Stimulated activated CD4-positive, alpha-beta T cell treated with anti-CD3 and anti-CD28 coated beads, Interleukin-4, amount 100 ng/mL, for 24 hours (primary cell): Measurements from ENCODE around the gene TBC1D22A.
"Not testable (repeated sequence)": the region's sequence is repeated elsewhere in the genome, so short reads cannot be mapped to it uniquely, and the experiment has no call there.

Experiments used
- DNase-seq: peaks from one replicate; pipeline ENCODE4 v3.0.0-alpha.2; 2020

TBC1D22A gene

DNA sequence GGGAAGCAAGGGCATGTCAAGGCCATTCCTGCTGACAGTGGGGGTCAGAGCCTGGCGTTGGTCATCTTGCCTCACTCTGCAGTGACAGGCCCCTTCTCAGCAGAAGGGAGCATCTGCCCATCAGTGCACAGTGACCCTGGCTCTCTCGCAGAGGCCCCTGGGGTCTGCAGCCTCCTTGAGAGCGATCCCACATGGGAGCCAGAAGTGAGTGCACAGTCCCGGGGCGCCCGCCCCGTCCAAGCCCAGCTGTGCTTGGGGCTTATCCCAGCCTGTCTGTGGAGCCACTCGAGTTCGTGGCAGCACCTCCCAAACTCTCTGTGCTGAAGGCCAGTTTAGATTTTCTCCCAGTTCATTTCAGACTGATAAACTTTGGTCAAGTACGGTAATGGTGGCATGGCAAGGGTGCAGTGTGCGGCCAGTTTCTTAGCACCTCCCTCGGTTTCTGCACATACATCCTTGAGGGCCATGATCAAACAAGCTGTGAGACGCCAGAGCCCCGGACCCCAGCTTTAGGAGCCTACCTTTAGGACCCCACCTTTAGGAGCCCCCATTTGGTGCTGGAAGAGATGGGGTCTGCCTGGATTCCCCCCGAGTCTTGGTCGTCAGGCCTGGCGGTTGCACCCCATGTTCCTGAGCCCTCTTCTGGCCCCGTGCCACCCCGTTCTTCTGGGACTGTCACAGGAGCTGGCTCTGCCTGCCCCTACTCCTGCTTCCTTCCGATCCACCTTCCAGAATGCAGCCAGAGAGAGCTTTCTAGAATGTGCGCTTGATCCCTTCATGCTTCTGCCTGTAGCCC lies 369.4 kb downstream of the TBC1D22A start:
- DNase-seq = no peak

DNA sequence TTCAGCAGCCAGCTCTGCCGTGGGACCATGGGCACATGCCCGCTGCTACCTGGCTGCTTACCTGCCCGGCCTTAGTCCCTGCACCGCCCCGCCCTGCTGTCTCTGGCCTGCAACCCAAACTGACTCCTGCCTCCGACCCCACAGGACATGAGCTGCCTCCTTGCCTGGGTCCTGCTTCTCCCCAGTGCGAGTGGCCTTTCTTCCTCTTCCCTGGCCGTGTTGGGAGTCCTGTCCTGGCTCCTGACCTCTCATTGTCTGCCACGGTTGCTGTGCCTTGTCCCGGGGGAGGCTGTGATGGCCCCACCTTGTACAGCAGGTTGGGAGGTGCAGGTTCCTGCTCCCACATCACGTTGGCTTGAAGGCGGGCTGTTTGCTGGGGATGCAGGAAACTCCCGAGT lies 370.0 kb downstream of the TBC1D22A start:
- no peak for DNase-seq

DNA sequence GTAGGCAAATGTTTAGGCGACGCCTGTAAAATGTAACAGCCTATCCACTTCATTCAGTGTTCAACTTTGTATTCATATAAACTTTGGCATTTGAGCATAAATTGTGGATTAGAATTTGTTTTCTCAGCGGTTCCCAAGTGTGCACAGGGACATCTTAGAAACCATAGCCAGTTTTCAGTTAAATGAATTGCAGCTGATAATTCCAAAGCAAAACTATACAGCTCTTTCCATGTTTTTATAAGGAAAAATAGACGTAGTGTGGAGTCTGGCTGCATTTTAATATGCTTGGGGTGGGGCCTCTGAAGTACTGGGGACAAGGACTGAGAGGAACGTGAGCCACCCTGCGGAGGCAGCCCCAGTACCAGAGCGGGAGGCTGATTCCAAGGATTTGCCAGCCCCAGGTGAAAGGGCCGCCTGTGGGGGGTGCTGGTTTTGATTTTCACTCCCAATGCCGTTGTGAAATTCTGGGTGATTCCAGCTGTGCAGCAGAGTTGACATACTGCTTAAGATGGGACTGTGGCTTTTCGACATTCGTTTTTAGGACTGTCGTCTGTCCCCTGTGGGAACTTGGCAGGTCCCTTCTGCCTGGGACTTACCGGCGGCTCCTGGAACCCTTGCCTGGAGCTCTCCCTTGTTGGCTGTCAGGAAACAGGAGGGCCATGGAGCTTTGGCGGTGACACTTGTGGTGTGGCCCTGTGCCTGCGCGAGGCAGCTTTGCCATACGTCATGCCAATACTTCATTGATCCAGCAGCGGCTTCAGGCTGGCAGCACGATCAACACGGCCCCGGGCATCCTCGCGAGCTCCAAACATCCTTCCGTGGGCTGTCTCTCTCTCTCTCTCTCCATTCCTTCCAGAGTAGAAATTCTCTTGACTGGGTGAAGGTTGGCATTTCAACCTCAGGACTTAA lies 370.9 kb downstream of the TBC1D22A start:
- no peak for DNase-seq

DNA sequence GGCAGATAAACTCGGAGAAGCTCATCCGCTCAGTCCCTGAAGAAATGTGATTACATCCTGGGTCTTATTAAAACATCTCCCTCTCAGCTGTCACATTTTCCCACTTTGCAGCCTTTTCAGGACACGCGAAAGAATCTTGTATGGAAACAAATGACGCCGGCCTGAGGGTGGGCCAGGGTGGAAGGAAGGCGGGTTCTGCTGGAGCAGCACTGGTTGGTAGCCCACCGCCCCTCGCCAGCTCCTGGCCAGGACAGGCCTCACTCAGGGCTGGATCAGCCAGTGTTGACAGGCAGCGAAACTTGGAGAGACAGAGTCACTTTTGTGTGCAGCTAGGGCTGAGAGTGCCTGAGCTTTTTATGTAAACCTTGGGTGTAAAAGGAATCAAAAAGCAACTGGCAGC lies 371.8 kb downstream of the TBC1D22A start:
- no peak for DNase-seq

DNA sequence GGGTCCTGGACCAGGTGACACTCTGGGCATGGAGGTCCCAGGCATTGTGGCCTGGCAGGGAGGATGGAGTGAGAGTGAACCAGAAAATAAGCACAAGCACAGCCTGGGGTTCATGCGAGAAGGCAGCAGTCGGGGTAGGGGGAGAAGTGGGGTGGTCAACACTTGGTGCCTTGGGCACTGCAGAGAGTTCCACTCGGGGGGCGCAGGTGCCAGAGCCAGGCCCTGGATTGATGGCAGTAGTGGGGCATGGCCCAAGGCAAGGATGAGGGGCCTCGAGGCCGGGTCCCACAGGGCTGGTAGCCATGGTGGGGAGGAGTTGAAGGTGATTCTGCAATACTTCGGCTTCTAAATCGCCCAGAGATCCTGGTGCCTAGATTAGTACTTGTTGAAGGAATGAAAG lies 372.9 kb downstream of the TBC1D22A start:
- DNase-seq = no peak

DNA sequence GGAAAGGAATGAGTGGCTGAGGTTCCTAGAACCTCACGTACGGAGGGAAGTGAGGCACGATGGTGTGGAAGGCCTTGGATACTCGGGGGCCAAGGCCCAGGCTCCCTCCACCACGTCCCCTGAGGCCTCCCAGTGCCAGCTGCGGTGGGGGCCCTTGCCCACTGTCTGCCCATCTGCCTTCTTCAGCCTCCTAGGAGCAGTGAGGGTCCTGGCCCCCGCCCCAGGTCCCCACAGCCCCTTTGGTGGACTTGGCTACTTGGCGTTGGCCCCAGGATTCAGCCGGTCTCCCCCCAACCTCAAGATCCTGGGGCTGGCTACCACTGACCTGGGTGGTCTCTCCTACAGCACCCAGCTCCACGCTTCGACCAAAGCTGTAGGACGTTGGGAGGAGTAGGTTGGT lies 373.6 kb downstream of the TBC1D22A start:
- DNase-seq = no peak

DNA sequence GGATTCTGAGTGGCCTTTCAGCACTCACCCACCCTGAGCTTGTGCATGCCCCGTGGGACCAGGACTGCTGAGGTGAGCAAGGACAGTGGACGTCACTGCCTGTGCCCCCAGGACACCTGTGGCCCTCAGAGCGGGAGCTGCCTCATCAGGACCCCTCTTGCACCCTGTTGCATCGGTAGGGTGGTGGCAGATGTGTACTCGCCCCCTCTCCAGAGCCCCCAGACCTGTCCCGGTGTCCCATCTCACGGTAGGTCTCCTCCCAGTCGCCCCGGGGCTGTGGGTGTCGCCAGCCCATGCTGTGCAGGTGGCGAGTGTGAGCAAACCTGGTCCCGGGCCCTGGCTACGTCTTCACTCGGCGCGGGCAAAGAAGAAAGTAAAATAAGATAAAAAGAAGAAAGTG lies 374.2 kb downstream of the TBC1D22A start:
- no peak for DNase-seq

DNA sequence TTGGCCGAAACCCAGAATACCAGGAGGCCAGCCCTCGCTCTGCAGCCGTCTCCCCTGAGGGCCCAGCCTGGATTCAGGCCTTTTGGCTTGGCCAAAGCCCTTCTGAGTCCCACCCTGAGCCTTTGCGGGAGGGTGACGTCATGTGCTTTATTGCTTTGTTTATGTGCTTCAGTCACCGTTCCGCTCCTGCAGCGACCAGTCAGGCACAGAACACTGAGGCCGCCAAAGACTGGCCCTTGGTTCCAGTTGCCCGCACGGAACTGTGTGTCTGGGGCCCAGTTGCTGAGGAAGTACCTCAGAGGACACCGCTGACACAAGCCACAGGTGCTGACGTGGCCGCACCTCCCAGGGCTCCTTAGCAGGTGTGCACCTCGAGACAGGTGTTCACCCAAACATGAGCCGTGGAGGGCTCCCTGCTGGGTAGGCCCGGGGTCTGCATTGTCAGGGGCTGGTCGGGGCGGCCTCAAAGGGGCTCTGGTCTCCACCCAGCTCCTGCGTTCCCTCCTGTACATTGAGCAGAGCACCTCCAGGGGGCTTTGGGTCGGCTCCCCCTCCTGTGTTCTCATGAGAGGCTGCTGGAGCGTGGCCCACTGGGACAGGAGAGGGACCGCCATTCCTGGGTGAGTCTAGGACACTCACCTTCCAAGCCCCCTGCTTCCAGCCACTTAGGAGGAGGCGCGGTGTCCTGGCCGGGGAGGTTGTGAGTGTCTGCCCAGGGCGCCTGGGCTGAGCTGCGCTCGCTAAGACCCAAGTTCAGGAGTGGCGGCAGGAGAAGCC lies 376.8 kb downstream of the TBC1D22A start:
- no peak for DNase-seq

DNA sequence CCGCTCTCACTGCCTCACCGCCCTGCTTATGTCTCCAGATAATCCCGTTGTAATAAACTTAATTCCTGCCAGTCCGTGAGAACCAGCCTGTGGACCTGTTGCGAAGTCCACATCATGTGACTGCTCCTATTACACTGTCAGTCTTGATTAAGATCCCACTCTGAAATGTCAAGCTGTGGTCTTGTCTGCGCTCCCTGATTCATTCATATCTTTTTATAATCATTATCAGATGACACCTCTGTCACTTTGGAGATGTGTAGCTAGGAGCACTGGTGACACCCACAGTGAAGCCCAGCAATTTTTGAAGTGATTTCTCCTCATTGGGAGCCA lies 377.3 kb downstream of the TBC1D22A start:
- no peak for DNase-seq

DNA sequence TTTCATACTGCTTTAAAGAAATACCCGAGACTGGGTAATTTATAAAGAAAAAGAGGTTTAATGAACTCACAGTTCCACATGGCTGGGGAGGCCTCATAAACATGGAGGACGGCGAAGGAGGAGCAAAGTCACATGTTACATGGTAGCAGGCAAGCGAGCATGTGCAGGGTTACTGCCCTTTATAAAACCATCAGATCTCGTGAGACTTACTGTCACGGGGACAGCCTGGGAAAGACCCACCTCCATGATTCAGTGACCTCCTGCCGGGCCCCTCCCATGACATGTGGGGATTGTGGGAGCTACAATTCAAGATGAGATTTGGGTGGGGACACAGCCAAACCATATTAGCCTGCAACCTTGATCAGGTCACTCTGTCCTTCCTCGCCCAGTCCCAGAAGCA lies 378.5 kb downstream of the TBC1D22A start:
- not testable (repeated sequence) for DNase-seq

DNA sequence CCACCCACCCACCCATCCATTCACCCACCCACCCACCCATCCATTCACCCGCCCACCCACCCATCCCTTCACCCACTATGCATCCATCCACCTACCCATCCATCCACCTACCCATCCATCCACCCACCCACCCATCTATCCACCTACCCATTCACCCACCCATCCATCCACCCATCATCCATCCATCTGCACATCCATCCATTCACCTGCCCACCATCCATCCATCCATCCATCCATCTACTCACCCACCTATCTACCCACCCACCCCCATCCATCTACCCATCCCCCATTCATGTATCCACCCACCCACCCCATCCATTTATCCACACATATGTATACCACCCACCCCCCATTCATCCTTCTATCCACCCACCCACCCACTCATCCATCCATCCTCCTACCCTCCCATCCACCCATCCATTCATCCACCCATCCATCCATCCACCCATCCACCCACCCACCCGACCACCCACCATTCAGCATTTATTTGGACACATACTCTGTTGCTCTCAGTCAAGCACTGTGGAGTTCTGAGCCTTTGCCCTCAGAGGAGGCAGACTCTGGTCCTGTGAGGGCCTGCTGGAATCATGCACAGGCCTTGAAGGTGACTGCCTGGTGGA lies 380.1 kb downstream of the TBC1D22A start:
- no peak for DNase-seq

DNA sequence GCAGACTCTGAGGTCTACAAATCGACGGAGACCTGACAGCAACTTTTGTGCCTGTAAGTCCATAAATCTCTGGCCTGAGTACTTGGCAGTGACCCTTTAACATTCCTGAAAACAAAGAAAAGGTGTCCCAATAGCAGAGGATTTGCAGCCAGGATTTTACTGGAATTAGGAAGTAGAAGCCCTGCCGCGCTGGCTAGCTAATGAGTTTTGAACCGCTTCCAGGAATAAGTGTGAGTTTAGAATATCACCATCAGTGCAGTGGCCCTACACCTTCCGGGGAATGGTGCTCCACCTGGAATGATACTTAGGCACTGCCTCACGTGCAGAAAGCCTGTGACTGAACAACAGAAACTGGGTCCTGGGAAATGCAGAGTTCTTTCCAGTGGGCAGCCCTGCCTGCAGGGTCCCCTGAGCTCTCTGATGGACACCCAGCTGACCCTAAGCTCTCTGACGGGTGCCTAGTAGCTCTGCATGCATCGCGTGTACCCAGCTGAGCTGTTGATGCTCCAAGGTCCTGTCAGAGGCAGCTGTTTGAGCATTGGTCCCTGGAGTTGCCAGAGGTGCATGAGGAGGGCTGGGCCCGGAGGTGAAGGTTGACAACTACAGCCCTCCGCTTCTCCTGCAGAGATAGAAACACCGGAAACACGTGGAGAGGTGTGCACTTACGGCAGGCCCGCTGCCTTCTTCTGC lies 380.9 kb downstream of the TBC1D22A start:
- no peak for DNase-seq

DNA sequence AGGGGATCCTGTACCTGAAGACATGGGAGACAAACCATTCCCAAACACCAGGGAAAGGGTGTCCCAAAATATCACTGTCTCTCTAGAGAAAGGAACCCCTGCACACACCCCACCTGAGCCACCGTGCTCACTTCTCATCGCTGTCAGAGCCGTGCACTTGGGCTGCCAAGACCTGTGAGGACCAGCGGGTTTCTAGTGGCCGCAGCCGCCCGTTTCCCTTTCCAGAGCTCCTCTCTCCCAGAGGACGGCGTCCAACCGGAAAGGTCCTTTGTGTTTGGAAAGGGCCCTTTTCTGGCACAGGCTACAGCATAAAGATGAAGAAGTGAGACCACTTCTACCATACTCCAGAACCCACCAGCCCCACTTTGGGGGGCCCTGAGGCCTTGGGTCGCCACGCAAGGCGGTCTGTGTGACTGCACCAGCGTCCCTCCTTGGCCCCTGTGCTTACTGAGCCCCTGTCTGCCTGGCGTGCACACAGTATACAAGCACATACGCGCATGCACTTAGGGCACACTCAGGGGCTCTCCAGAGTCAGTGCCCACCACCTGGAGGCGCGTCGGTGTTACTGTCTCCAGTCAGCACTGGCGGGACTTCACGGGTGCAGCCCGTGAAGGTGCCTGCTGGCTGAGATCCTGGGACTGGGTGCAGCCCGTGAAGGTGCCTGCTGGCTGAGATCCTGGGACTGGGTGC lies 381.8 kb downstream of the TBC1D22A start:
- no peak for DNase-seq

DNA sequence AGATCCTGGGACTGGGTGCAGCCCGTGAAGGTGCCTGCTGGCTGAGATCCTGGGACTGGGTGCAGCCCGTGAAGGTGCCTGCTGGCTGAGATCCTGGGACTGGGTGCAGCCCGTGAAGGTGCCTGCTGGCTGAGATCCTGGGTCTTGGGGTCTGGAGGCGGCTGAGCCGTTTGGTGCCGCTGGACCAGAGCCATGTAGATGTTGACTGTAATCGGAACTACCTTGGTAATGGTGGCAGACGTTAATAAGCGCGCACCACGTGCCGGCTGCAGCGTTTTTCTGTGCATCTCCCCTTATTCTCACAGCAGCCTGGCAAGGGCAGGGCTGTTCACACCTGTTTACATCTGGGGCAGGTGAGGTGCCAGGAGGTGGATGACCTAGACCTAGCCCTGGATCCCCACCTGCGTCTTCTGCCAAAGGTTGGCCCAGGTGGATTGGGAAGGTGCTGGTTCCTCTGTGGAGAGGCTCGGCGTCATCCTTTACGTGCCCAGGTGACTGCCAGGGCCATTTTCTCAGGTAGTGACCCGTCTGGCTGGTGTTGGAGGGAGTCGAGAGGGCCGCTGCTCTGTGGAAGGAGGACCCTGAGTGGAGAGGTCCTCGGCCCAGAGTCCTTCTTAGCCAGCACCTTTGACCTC lies 382.5 kb downstream of the TBC1D22A start:
- no peak for DNase-seq

DNA sequence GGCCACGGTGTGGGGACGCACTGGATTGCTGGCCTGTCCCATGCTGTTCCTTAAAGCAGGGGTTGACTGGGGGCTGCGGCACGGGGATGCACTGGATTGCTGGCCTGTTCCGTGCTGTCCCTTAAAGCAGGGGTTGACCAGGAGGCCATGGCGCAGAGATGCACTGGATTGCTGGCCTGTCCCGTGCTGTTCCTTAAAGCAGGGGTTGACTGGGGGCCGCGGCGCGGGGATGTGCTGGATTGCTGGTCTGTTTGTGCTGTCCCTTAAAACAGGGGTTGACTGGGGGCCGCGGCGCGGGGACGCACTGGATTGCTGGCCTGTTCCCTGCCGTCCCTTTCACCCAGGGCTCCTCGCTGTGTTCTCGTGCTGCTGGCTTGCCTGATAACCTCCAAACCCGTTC lies 383.4 kb downstream of the TBC1D22A start:
- no peak for DNase-seq

DNA sequence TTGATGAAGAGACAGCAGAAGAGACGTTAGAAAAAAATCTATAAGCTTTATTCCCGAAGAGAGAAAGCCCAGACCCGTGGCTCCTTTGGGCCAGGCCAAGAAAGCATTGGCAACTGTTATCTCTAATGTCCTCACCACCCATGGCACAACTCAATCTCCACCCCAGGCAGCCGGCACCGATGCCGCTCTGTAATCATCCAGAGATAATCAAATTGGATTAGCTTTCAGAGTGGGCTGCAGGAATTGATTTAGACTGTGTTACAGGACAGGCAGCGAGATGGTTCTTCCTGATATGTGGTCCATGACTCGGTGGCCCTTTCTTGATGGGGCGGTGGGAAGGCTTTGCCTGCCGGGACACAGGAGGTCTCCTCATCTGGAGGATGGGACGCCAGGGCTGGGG lies 383.9 kb downstream of the TBC1D22A start:
- no peak for DNase-seq

DNA sequence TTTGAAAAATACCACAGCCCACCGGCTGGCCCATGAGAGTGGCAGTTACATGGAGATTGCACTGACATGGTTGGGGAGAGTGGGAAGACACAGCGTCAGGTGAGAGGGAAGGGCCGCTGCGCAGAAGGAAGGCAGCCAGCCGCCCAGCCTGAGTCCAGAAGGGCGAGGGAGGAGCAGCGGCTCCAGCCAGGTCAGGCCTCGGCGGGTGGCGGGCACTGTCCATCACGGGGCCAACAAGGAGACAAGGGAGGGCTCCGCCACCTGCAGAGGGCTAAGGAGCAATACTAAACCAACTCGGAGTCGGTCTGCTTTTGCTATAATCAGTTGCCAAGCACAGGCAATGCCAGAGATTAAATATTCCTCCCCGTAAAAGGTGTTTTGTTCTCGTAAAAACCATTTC lies 384.5 kb downstream of the TBC1D22A start:
- no peak for DNase-seq

DNA sequence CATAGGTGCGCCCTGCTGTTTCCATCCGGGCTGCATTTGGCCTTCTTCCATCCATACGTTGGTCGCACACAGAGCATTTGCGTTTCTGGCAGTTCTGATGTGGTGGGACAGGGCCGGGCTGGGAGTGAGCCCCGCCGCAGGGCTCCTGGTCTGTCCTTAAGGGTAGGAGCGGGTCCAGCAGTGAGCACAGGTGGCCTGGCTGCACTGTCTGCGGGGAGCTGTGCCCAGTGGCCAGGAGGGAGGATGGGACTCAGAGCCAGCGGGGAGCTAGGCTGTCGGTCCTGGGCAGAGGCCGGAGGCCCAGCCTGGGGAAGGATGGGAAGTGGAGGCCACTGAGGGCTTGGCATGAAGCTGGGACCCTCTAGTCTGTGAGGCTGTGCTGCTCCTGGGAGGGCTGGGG lies 385.1 kb downstream of the TBC1D22A start:
- no peak for DNase-seq

DNA sequence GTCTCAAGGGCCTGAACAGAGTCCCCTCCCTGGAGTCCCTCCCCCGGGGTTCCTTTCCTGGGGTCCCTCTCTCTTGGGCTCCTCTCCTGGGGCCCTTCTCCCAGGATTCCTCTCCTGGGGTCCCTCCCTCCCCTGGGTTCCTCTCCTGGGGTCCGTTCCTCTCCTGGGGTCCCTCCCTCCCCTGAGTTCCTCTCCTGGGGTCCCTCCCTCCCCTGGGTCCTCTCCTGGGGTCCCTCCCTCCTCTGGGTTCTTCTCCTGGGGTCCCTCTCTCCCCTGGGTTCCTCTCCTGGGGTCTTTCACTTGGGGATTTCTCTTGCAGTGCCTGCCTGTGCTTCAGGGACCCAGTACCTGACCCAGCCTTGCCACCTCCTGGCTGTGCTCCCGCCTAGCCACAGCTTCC lies 386.1 kb downstream of the TBC1D22A start:
- no peak for DNase-seq

DNA sequence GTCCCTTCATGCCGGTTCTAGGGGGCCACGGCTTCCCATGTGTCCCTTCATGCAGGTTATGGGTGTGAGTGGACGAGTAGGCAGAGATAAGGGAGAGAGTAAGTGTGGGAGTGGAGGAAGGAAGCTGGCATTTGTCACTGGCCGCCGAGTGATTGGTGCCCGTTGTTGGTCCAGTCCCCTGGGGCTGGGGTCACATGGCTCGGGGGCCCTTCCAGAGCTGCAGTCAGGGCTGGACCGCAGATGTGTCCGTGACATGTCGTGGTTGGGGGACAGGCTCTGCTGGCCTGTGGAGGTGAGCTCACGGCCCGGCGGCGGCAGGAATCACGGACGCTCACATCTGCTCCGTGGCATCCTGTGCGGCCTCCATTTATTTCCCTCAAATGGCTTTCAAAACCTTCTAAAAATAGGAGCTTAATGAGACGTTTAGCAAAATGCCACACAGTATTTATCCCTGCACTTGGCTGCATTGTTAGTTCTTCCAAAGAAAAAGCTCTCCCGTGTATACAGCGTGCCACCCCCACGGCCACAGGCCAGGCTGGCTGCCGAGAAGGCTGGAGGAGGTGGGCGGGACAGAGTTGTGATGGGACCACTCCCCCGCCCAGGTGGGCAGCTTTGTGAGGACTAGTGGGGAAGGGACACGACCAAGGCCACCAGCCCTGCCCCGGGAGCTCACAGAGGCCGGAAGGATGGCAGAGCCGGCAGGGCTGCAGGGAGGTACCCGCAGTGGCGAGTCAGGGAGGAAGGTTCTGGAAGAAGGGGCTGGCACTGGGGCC lies 386.7 kb downstream of the TBC1D22A start:
- no peak for DNase-seq

DNA sequence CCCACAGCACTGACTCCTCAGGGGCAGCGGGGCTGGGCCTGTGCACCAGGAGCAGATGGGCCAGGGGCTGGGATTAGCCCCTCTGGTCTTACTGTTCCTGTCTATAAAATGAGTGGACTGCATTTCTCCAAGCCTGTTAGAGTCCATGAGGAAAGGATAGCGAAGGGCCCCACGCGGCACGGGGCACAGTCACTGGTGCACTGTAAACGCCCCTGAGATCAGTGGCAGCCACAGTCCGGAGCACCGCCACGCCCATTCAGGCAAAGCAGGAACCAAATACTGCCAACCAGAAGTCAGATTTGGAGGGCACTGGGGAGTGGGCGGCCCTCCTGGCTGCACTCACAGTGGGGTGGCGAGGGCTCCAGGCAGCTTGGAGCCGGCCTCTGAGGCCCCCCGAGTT lies 387.5 kb downstream of the TBC1D22A start:
- no peak for DNase-seq
